ENCODE results near the gene TK2.

The TK2 gene

DNA sequence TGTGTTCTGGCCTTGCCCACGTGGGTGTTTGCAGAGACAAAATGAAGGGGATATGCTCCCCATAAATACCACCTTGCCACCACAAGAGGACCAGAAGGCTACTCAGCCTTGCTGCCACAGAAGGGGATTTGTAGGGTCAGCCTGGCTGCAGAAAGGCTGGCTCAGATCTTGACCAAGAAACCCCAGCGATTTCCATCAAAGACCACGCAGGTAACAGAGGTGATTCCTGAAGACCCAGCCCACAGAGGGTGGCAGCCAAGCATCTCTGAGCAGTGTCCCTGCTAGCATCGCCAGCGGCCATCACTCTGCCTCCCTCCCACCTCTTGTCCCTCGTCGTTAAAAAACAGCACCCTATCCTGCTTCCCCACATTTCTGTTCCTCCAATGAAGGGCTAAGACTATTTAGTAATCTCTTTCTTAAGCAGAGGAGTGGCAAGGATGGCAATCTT, 68.0 kb downstream of the TK2 start:
- DNase-seq (ENCODE audit: low spot score): no peak

DNA sequence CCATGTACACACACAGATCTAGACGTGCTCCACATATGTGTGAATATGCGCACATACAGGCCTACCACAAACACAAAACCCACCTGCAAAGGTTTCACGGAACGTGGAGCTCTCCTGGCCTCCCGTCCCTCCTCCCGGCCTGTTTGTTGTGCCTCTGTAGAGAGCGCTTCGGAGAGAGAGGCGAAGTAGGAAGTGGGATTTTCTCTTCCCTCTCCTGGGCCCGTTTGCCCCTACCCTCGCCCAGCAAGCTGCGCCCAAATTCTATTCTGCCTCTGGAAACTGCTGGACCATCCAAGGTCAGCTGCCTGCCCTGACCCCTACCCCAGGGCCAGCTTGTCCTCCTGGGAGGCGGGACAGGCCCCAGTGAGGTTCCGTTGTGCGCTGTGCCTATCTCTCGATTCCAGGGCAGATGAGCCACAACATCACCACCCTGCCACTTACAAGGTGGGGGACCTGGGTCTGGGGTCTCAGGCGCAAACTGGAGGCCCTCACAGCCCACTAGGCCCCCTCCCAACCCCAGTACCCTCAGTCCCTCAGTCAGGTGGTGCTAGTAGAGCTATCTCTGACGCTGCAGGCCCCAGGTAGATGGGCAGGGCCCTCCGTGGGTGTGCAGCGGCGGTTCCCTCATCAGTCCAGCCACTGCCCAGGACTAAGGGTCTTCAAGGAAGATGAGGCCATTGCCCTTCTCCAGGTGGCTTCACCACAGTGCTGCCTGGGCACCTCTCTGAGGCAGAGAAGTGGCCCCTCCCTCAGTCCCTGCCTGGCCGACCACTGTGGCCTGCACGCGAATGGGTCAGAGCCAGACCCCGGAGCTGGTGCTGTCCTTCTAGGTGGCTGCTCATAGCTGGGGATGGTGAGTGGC, 68.6 kb downstream of the TK2 start:
- no peak for DNase-seq (ENCODE audit: low spot score)

DNA sequence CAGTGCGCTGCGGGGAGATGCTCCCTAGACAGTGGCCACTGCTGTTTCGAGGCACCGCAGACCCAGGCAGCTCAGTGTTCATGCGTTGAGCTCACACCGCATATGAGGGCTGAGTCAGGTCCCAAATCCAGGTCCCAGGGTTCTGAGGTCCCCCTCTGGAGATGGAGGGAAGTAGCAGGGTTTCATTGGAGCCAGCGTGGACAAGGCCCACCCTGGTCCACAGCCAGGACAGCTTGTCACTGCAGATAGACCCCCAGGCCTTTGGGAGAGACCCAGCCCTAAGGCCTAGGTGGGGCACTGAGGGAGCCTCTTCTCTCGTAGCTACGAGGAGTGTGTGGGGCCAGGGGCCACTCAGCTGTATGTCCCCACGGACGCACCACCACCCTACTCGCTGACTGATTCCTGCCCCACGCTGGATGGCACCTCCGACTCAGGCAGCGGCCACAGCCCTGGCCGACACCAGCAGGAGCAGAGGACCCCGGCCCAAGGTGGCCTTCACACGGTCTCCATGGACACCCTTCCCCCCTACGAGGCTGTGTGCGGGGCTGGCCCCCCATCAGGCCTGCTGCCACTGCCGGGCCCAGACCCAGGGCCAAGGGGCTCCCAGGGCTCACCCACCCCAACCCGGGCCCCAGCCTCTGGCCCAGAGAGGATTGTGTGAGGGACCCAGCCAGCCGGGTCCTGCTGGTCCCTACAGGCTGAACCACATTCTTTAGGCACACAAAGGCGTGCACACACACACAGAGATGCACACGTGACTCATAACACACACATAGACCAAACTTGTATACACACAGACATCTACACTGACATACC, 69.4 kb downstream of the TK2 start:
- DNase-seq (ENCODE audit: low spot score): no peak

DNA sequence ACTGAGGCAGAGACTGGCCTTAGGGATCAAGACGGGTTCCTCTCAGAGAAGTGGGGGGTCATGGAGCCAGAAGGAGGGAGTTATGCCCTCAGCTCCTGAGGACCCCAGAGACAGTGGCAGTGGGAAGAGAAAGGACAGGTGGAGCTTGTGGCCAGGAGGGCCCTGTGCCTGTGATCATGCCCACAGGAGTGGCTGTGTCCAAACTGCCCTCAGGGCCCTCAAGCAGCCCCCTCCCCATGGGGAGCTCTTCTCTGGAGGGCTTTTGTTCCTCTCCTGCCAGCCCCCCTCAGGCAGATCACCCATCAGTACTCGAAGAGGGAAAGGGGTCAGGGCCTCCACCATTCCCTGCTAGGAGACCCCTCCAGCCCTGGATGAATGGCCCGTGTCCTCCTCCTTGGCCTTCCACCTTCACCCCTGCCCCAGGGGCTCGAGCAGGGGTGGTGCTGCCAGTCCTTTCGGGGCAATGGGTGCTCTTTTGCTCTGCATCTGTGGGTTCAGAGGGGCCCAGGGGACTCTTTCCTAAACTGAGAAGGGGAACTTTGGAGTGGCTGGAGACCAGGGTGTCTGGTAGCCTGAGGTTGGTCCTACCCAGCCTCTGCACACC, 70.2 kb downstream of the TK2 start:
- no peak for DNase-seq (ENCODE audit: low spot score)

DNA sequence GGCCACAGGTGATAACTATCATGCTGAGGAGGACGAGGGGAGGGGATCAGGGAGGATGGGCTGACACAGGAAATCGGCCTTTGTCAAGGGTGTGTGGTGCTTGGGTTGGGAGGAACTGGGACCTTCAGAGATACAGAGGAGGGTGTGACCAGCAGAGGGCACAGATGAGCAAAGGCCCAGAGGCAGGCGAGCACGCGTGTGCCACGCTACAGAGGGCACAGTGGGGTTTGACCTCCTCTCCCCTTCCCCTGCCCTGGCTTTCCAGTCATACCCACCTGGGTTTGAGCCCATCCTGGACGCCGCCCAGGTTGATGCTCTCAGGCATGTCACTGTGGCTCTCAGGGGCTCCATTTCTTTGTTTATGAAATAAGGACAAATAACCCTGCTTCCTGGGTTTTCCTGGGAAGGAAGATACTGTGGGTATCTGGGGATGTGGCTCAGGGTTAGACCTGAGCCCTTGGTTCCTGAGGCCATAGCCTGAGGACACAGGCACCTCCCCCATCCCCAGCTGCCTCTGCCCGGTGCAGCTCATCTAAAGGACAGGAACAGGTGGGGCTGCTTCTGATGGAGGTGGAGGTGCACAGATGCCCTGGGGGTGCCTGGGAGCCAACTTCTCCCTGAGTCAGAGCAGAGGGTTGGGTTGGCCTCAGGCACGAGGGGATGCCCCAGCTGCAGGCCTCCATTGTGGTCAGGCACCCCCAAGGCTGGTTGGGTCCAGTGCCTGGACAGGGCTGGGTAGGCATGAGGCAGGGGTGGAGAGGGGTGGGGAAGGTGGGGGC, 71.0 kb downstream of the TK2 start:
- peak; percentile 35 for DNase-seq (ENCODE audit: low spot score)

DNA sequence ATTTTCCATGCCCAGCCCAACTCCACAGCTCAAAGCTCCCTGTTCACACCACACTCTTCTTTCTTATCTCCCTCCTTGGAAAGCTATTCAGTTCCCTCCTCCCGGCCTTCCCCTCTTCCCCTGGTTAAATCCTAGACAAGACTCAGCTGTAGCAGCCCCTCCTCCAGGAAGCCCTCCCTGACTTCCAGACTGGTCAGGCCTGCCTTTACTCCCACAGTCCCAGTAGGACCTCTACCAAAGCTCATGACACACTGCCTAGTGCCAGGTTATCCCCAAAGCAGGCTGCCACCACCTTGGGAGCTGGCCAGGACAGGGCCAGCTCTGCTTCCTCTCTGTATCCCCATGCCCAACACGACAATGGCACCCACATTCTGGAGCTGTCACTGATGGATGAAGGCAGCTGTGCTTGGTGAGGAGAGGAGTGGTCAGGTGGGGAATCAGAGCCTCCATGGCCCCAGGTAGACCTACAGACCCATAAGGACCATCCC, 72.8 kb downstream of the TK2 start:
- no peak for DNase-seq (ENCODE audit: low spot score)

DNA sequence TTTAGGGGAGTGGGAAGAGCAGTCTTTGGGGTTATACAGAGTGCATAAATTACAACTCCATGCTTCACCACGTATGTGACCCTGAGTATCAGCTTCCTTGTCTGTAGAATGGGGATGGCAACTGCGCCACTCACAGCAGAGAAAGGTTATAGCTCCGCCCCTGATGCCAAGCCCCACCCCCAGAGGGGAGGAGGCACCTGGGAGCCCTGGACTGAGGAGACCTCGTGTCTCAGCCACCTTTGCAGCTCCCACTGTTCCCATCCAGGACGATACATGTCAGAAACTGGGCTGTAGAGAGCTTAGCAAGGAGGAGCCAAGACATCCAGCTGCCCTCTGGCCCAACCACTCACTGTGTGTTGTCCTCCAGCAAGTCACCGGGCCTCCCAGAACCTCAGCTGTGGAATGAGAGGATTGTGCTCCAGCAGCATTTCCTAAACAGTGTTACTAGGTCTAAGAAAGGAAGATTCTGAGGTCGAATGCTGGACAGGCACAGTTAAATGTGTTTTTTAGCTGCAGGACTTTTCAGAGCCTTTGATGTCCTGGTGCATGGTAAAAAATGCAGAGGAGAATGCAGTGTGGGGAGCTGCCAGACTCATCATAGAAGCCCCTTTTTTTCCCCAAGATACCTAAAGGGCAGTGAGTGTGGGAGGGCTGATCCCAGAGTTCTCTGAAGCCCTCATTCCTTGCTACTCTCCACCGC, 73.4 kb downstream of the TK2 start:
- DNase-seq (ENCODE audit: low spot score): no peak

DNA sequence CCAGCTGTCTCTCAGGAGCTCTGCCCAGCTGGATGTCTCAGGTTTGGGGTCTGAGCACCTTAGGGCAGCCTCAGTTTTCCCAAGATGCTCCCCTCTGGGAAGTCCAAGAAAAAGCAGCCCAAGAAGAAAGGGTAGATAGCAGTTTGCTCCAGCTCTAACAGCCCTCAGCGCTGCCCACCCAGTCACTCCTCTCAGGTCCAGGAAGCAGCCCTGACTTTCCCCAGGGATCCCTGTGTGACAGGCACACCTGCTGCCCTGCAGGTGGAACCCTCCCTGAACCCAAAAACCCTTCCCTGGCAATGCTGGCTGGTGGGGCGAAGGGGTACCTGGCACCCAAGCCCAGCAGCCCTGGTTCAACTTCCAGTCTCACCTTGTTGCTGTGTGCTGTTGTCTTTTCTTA, 74.7 kb downstream of the TK2 start:
- DNase-seq (ENCODE audit: low spot score): no peak

DNA sequence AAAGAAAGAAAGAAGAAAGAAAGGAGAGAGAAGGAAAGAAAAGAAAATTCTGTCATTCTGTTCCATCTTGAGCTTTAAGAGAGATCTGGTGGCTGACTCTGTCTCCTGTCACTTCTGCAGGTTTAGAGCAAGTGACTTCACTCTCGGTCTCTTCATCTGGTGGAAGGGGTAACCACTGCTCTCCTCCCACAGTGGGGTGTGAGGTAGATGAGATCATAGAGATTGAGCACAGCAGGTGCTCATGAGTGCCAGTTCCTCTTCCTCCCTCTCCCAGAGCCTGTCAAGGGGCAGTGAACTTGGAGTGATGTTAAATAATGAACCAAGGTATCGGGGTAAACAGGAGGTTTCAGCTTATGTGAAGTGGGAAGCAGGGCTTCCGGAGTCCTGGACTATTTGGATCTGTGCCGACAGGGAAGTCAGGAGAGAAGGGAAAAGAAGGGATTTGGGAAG, 75.1 kb downstream of the TK2 start:
- peak; percentile 29 for DNase-seq (ENCODE audit: low spot score)

DNA sequence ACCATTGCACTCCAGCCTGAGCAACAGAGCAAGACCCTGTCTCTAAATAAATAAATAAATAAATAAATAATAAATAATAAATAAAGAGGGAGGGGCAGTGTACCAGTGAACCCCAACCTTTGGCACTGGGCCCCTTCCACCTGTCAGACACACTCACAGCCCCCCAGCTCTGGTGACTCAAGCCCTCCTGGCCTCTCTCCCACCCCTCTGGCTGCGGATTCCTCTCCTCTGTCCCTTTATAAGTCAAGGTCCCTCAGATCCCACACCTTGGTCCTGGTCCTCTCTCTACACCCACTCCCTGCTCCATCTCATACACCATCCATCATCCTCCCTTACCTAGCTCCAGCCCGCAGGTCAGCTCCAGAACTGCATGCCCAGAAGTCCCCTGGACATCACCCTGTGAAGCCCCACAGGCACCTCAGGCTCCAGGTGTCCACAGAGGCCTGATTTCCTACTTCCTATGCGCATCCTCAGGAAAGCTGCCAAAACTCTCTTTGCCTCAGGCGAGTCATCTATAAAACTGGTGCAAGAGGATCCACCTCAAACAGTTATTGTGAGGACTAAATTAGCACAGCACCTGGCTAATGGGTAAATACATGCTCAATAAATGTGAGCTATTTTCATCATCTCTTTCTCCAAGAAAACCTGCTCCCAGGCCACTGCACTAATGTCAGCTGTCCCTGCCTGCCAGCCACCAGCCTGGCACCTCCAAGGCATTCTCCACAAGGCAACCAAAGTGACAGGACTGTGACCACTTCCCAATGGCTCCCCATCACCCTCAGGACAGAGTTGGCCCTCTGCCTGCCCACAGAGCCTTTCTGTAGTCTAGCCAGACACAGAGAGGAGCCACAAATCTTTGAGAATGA, 76.0 kb downstream of the TK2 start:
- no peak for DNase-seq (ENCODE audit: low spot score)

DNA sequence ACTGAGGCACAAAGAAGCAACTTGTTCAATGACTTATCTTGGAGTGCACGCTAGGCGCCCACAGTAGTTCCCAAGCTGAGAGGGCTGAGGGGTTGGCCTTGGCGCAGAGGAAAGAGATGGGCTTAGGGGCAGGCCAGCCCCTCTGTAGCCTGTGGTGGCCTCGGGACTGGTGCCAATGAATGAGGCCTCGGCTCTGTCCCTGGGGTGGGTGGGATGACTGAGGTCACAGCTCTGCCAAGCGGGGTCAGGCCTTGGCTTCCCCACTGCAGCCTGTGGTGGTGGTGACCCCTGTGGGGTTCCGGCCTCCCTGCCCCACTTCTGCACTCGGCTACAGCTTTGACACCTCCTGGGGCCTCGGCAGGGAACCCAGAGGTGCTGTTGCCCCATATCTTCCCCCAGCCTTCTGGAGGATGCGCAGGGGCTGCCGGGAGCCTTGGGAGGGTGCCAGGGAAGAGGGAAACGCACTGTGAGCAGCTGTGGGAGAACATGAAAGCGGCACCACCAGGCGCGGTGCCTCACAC, 76.8 kb downstream of the TK2 start:
- no peak for DNase-seq (ENCODE audit: low spot score)

DNA sequence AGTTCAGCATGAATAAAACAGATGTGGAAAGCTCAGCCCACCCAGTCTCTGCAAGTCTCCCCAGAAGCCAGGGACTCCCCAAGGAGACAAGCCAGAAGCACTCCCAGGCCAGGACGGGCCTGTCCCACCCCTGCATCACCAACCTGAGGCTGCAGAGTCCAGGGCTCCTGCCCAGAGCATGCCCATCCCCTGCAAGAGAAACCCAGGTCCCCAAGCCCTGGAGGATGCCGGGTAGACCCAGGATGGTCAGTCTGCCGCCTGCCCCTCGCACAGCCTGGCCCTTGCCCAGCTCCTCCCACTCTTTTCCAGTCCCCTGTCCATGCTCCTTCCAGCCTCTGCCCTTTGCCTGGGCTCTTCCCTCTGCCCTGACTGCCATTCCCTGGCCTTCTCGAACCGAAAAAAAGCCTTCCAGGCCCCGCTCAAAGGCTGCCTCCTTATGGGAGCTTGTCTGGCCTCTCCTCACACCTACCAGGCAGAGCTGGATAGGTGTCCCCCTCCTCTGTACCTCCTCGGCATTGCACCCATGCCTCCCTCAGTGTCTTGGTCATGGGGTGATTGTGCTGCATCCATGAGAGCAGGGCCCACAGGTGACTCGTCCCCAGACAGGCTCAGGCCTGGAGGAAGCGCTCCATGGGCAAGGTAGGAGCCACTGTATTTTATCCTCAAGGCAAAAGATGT, 78.1 kb downstream of the TK2 start:
- DNase-seq (ENCODE audit: low spot score): no peak

DNA sequence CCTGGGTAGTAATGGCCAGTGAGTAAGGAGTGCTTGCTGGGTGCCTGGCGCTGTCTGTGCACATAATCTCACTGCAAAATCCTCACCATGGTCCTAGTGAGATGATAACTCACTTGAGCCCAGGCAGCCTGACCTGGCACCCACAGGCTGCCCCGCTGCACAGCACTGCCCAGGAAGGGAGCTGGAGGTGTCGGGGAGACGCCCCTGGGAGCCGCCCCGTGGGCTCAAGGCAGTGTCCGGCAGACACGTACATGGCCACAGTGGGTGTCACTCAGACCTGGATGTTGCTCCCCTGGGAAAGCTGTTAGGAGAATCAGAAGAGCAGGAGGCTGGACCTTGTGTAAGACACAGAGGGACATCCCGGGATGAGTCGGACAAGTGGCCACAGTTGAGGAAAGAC, 78.7 kb downstream of the TK2 start:
- no peak for DNase-seq (ENCODE audit: low spot score)

DNA sequence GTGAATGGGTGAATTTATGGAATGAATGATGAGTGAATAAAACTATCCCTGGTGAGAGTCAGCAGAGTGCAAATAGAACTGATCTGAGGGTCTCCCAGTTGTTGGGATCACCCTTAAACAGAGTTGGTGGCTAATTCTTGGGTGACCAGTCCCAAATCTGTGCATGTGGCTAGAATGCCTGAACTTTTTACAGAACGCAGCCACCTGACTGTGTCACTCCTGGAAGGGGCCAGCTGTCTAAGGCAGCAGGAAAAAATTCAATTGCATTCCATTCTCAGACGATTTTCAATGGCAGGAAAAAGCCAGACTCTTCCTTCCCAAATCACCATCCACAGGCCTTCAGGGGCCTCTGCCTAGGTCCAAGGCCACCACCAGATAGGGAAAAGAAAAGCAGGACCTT, 79.4 kb downstream of the TK2 start:
- DNase-seq (ENCODE audit: low spot score): no peak

DNA sequence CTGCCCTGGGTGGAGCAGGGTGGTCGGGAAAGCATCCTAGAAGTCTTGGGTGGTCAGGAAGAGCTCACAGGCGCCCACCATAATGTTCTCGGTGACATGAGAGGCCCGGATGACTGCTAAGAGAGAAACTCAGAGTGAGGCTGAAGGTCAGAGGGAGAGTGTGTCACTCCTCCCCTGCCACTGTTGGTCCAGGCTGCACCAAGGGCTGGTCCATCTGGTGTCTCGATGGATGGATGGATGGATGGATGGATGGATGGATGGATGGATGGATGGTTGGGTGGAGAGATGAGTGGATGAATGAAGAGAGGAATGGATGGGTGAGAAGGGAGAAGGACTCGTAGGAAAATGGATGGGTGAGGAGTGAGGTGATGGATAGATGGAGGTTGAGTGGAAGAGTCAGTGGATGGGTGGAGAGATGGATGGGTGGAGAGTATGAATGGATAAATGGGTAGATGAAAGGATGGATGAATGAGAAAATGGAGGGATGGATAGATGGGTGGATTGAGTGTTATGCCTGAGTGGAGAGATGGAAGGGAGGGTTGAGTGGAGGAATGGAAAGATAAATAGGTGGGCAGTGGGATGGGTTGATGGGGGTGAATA, 79.9 kb downstream of the TK2 start:
- DNase-seq (ENCODE audit: low spot score): no peak

DNA sequence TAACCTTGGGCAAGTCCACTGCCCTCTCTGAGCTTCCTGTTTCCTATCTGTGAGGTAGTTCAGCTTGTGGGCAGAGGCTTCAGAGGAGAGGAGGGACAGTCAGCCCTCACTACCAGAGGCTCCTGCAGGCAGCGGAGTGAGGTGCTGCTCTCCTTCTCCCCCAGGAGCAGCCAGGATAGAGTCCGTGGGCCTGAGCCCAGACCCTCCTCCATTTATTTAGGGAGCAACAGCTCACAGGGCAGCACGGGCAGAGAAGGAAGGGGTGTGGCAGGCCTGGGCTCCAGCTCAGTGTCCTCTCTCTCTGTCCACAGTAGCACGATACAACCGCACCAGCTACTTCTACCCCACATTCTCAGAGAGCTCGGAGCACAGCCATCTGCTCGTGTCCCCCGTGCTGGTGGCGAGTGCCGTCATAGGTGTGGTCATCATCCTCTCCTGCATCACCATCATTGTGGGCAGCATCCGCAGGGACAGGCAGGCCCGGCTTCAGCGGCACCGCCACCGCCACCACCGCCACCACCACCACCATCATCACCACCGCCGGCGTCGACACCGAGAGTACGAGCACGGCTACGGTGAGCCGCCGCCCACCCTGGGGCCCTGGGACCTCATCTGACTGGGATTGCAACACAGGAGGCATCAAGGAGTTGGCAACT, 80.5 kb downstream of the TK2 start:
- DNase-seq (ENCODE audit: low spot score): no peak

DNA sequence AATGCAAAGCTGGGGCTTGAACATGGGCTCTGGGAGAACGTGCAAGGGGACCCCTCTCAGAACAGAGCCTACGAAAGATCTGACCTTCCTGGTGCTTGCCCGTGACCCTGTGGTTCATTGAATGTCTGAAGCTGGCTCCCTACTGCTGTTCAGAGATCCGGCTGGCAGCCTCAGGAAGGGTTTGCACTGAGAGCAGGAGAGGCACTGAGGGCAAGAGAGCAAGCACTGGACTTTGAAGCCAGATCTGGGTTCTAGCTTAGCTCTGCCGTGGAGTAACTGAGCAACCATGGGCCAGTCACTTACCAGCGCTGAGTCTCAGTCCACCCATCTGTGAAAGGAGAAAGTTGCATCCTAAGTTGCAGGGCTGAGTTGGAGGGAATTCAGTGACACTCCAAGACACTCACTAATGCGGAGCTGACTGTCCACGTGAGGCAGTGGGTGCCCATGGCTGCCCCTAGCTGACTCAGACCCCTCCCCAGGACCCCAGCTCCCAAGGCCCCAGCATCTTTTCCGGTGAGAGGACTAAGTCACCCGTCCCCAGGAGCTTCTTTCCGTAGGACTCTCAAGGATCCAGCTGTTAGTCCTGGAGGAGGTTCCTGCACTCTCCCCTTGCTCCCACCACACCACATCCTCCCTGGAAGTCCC, 81.5 kb downstream of the TK2 start:
- no peak for DNase-seq (ENCODE audit: low spot score)

DNA sequence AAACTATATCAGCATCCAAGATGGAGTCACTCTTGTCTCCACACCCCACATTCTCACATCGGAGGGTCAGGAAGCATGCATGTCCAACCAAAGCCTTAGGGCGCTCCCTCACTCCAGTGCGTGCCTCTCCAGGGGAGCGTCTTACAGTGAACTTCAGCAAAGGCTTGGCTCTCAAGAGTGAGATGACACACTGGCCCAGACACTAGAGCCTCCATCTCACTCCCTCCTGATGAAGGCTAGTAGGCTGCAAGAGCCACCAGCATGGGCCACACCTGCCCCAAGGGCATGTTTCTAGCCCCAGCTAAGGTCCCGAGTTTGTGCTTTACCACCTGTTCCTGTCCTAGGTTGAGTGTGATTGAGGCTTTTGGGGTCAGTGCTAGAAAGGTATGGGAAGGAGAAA, 82.3 kb downstream of the TK2 start:
- no peak for DNase-seq (ENCODE audit: low spot score)
